Colonic mucosa (tissue), 4 donors: ENCODE results near the gene ZBTB25. TPM values are rescaled to one million over a fixed set of nuclear protein-coding genes. Genes with fewer than 3 reads are reported as not detected.

Experiments
- DNase-seq: peaks from one replicate; pipeline ENCODE4 v3.0.0-alpha.2; 2020
- H3K27ac ChIP-seq: fragments of 200-600 bp; one replicate; pipeline ENCODE4 v1.8.0; 2021
- H3K27me3 ChIP-seq: fragments of 200-600 bp; one replicate; pipeline ENCODE4 v1.8.0; 2021
- H3K36me3 ChIP-seq: fragments of 200-600 bp; one replicate; pipeline ENCODE4 v1.8.0; 2021
- H3K4me1 ChIP-seq: fragments of 200-600 bp; one replicate; pipeline ENCODE4 v1.8.0; 2021; ENCODE audit warnings: mild to moderate bottlenecking
- H3K4me3 ChIP-seq: fragments of 200-600 bp; one replicate; pipeline ENCODE4 v1.8.0; 2021
- H3K9ac ChIP-seq, 2 donors: one replicate each; pipeline ENCODE4 v1.7.0; 2013; ENCODE audit warnings: control low read depth in 2 of 2, low read depth in 2 of 2, low read length in 2 of 2
- H3K9me3 ChIP-seq: fragments of 200-600 bp; one replicate; pipeline ENCODE4 v1.8.0; 2021
- intact Hi-C: fragments of 100-400 bp; cut with DNase I; formaldehyde crosslinking; loops from one replicate; pipeline ENCODE4 v1.14.1; 2022
- total RNA-seq, 2 donors: library from RNA; stranded (reverse); fragmentation: NEBNext Ultra II Directional in 1 of 2; extraction: Animal tissue kit (Norgen Biotek cat#: 25700) in 1 of 2; gene quantifications; one replicate each; pipeline ENCODE4 v1.2.1, GENCODE V29; 2021
- TF ChIP-seq, protein P1 (sequence below): fragments of 200-600 bp; IDR thresholded peaks from one replicate; pipeline ENCODE4 v1.8.0; 2022; ENCODE audit warnings: antibody characterized with exemption, mild to moderate bottlenecking
- donor health status: healthy.
- donor health status: DM: no; HTN: no; CAD: no.
- donor health status: DM: no; HTN: no; CAD: no.

ZBTB25 gene
- total RNA-seq, 2 donors from 2014 or later = 5.6 to 6.1 TPM

DNA sequence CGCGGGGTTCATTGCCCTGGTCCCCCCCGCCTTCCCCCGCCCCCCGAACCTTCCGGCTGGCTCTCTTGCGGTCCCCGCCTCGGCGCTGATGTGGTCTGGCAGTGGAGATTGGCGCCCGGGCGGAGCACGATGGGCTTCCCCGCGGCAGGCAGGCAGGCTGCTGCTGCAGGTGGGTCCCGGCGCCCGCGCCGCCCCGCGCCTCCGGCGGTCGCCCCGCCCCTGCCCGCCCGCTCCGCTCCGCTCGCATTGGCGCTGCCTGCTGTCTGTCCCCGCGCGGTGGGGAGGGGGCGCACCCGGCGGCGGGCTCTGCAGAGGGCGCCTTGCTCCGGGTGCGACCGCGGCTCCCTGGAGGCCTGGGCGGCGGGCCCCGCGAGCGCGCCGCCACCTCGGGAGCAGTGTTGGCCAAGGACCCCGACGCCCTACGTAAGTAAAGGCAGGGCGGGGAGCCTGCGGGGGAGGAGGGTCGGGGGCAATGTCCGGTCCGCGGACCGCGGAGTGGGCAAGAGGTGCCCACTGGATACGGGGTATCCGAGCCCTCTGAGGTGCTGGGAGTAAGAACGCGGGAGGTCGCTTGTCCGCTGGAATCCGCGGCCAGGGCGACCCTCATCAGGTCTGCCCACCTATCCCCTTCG is 38.3 kb downstream of the ZBTB25 start, which contains the start of gene AKAP5:
Gene AKAP5, plus strand, starts transcription at position 309 of the 632 bp plus-strand sequence. CDS start 2,896 bp downstream, outside the sequence.
- DNase-seq = peak; percentile 77
- no peaks in the 10 kb centered on the region for H3K9me3 ChIP-seq
- TF ChIP-seq, protein P1, sequence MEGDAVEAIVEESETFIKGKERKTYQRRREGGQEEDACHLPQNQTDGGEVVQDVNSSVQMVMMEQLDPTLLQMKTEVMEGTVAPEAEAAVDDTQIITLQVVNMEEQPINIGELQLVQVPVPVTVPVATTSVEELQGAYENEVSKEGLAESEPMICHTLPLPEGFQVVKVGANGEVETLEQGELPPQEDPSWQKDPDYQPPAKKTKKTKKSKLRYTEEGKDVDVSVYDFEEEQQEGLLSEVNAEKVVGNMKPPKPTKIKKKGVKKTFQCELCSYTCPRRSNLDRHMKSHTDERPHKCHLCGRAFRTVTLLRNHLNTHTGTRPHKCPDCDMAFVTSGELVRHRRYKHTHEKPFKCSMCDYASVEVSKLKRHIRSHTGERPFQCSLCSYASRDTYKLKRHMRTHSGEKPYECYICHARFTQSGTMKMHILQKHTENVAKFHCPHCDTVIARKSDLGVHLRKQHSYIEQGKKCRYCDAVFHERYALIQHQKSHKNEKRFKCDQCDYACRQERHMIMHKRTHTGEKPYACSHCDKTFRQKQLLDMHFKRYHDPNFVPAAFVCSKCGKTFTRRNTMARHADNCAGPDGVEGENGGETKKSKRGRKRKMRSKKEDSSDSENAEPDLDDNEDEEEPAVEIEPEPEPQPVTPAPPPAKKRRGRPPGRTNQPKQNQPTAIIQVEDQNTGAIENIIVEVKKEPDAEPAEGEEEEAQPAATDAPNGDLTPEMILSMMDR = no peak
- no peaks in the 10 kb centered on the region for H3K36me3 ChIP-seq
- no peaks in the 10 kb centered on the region for H3K27me3 ChIP-seq
- H3K4me3 ChIP-seq = peak within 1 kb of the TSS; percentile 75
- H3K27ac ChIP-seq = peak within 1 kb of the TSS; percentile 85
- intact Hi-C loops = no loop called here
- H3K4me1 ChIP-seq = no peaks in the 10 kb centered on the region
- H3K9ac ChIP-seq = peak within 1 kb of the TSS; percentile 64 to 84

DNA sequence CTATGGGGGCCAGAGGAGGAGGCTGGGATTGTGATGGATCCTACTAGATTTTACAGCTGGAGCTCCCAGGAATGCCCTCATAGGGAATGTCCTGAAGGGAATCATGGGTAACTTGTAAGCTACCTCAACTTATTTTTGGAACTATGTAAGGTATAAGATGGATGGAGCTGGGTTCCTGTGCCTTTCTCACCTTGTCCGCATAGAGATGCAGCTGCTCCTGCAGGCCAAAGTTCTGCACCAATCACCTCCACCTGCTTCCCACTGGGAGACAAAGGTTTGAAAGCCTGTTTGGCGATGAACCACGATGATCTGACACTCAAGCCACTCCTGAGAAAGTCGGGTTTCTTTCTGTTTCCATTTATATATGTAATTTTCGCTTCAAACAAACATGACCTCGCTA is 39.0 kb downstream of the ZBTB25 start:
- H3K9ac ChIP-seq = peak overlapping the region; percentile 64 to 78
- DNase-seq = peak; percentile 32
- TF ChIP-seq, protein P1 = no peak

DNA sequence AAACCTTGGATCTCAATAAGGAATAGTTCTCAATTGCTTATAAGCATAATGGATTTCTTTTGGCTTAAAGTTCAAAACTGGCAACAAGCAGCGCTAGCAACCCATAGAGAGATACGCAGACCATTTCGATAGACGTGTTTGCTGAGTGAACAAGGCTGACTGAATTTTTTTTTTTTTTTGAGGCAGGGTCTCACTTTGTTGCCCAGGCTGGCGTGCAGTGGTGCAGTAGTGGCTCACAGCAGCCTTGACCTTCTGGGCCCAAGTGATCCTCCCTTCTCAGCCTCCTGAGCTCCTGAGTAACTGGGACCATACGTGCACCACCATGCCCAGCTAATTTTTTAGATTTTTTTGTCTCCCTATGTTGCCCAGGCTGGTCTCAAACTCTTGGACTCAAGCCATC is 39.8 kb downstream of the ZBTB25 start:
- H3K36me3 ChIP-seq = no peaks in the 10 kb centered on the region
- no peak overlapping the region for H3K27ac ChIP-seq
- no peaks in the 10 kb centered on the region for H3K9me3 ChIP-seq
- intact Hi-C loops = no loop called here
- TF ChIP-seq, protein P1 = no peak
- no peaks in the 10 kb centered on the region for H3K27me3 ChIP-seq
- no peaks in the 10 kb centered on the region for H3K4me1 ChIP-seq
- no peak overlapping the region for H3K9ac ChIP-seq
- DNase-seq = no peak
- no peak overlapping the region for H3K4me3 ChIP-seq

More for the DNA sequence above, 39.0 kb downstream of the ZBTB25 start:
- peak overlapping the region; percentile 75 for H3K4me3 ChIP-seq
- no peaks in the 10 kb centered on the region for H3K4me1 ChIP-seq
- peak overlapping the region; percentile 85 for H3K27ac ChIP-seq
- no peaks in the 10 kb centered on the region for H3K36me3 ChIP-seq
- no peaks in the 10 kb centered on the region for H3K9me3 ChIP-seq
- no peaks in the 10 kb centered on the region for H3K27me3 ChIP-seq
- intact Hi-C loops = no loop called here

DNA sequence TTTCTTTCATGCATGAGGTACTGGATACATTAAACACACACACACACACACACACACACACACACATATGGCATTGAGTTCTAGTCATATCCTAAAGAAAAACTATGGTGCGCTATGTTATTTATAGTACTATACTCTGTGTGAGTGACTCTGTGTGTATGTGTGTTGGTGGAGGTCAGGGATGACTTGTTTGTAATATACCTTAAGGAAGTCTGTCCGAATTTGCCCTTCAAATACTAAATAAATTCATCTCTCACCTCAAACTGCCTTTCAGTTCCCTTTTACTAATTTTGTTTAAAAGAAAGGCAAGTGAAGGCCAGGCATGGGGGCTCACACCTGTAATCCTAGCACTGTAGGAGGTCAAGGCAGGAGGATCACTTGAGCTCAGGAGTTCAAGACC is 40.4 kb downstream of the ZBTB25 start:
- Histone ChIP-seq H3K36me3 (no peaks in the 10 kb centered on the region), H3K27ac (no peak overlapping the region), H3K27me3 (no peaks in the 10 kb centered on the region), H3K4me1 (no peaks in the 10 kb centered on the region), H3K9me3 (no peaks in the 10 kb centered on the region), H3K4me3 (no peak overlapping the region), H3K9ac (no peak overlapping the region)
- no peak for DNase-seq
- intact Hi-C loops = no loop called here
- TF ChIP-seq, protein P1 = no peak

DNA sequence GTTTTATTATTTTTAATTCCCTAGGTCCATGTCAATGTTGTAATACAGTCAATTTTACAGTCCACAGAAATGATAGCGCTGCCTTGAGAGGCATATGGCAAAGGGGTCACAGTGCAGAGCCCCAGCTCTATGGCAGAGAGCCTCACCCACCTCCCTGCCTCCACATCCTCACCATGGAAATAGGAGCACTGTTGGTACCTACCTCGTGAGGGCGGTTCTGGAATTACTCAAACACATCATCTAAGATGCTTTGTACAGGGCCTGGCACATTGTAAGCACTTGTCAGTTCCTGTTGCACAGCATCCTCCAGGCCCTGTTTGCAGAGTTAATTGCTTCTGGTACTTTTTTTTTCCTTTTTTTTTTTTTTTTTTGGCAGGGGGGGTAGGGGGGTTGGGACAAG is 42.4 kb downstream of the ZBTB25 start:
- TF ChIP-seq, protein P1 = no peak
- no peaks in the 10 kb centered on the region for H3K36me3 ChIP-seq
- H3K4me1 ChIP-seq = no peaks in the 10 kb centered on the region
- H3K27me3 ChIP-seq = no peaks in the 10 kb centered on the region
- no peak overlapping the region for H3K9ac ChIP-seq
- no peak for DNase-seq
- H3K4me3 ChIP-seq = no peak overlapping the region
- H3K27ac ChIP-seq = no peak overlapping the region
- no peaks in the 10 kb centered on the region for H3K9me3 ChIP-seq
- intact Hi-C loops = no loop called here
